H9 (cell line): Measurements from ENCODE around the gene S100A2. TPM values are rescaled to one million over a fixed set of nuclear protein-coding genes. Genes with fewer than 3 reads are reported as not detected.

Source experiments
- DNase-seq: peaks from one replicate; pipeline ENCODE4 v3.0.0-alpha.2; 2017
- H2AFZ ChIP-seq: one replicate; pipeline ENCODE4 v1.6.1; 2013; ENCODE audit warnings: mild to moderate bottlenecking, low read length, control low read depth, moderate library complexity
- H2AK5ac ChIP-seq: 2 replicates; pipeline ENCODE4 v1.6.1; 2013; ENCODE audit warnings: low read length, control low read depth, mixed read lengths; ENCODE audit not compliant: insufficient read length
- H2BK120ac ChIP-seq: one replicate; pipeline ENCODE4 v1.6.1; 2013; ENCODE audit warnings: low read depth, mild to moderate bottlenecking, low read length, control low read depth, inconsistent platforms; ENCODE audit not compliant: poor library complexity, severe bottlenecking
- H2BK12ac ChIP-seq: 2 replicates; pipeline ENCODE4 v1.6.1; 2013; ENCODE audit warnings: low read length, control low read depth, mixed read lengths, low read depth; ENCODE audit not compliant: insufficient read length
- H2BK15ac ChIP-seq: 2 replicates; pipeline ENCODE4 v1.6.1; 2013; ENCODE audit warnings: low read depth, low read length, control low read depth
- H2BK20ac ChIP-seq: one replicate; pipeline ENCODE4 v1.6.1; 2013; ENCODE audit warnings: low read depth, mild to moderate bottlenecking, low read length, control low read depth, inconsistent platforms; ENCODE audit not compliant: poor library complexity, severe bottlenecking
- H2BK5ac ChIP-seq: 2 replicates; pipeline ENCODE4 v1.6.1; 2013; ENCODE audit warnings: low read length, control low read depth, mixed read lengths; ENCODE audit not compliant: insufficient read length
- H3K14ac ChIP-seq: 2 replicates; pipeline ENCODE4 v1.6.1; 2013; ENCODE audit warnings: low read length, control low read depth; ENCODE audit not compliant: insufficient read depth
- H3K18ac ChIP-seq: 2 replicates; pipeline ENCODE4 v1.6.1; 2013; ENCODE audit warnings: low read depth, mild to moderate bottlenecking, mixed read lengths, low read length, control low read depth; ENCODE audit not compliant: insufficient read length
- H3K23ac ChIP-seq: 2 replicates; pipeline ENCODE4 v1.6.1; 2013; ENCODE audit warnings: low read length, control low read depth, mixed read lengths, low read depth; ENCODE audit not compliant: insufficient read length
- H3K23me2 ChIP-seq: 2 replicates; pipeline ENCODE4 v1.6.1; 2013; ENCODE audit warnings: low read depth, mild to moderate bottlenecking, mixed read lengths, low read length, control low read depth; ENCODE audit not compliant: insufficient read length, poor library complexity, severe bottlenecking
- H3K27ac ChIP-seq: 2 replicates; pipeline ENCODE4 v1.5.1; 2013; ENCODE audit warnings: low read length, control low read depth, mixed read lengths, low read depth; ENCODE audit not compliant: insufficient read length
- H3K27me3 ChIP-seq: 2 replicates; pipeline ENCODE4 v1.6.1; 2013; ENCODE audit warnings: low read length, control low read depth, inconsistent platforms; ENCODE audit not compliant: insufficient read depth
- H3K4ac ChIP-seq: 2 replicates; pipeline ENCODE4 v1.6.1; 2013; ENCODE audit warnings: low read depth, mild to moderate bottlenecking, control low read depth, inconsistent platforms, low read length, moderate library complexity
- H3K4me1 ChIP-seq: 2 replicates; pipeline ENCODE4 v1.6.1; 2013; ENCODE audit warnings: low read length, control low read depth, inconsistent platforms; ENCODE audit not compliant: insufficient read depth
- H3K4me2 ChIP-seq: 2 replicates; pipeline ENCODE4 v1.6.1; 2013; ENCODE audit warnings: low read length, control low read depth, mixed read lengths; ENCODE audit not compliant: insufficient read length, insufficient read depth
- H3K56ac ChIP-seq: 2 replicates; pipeline ENCODE4 v1.6.1; 2013; ENCODE audit warnings: low read depth, mild to moderate bottlenecking, mixed read lengths, low read length, control low read depth; ENCODE audit not compliant: insufficient read length
- H3K79me1 ChIP-seq: 2 replicates; pipeline ENCODE4 v1.6.1; 2013; ENCODE audit warnings: low read depth, mild to moderate bottlenecking, moderate library complexity, low read length, control low read depth, inconsistent platforms; ENCODE audit not compliant: insufficient read depth, poor library complexity, severe bottlenecking
- H3K79me2 ChIP-seq: 2 replicates; pipeline ENCODE4 v1.6.1; 2013; ENCODE audit warnings: low read length, control low read depth, inconsistent platforms; ENCODE audit not compliant: insufficient read depth
- H3K9ac ChIP-seq: 2 replicates; pipeline ENCODE4 v1.6.1; 2013; ENCODE audit warnings: low read length, control low read depth, mixed read lengths; ENCODE audit not compliant: insufficient read length; ENCODE audit errors: extremely low read depth
- H3K9me3 ChIP-seq: one replicate; pipeline ENCODE4 v1.6.1; 2013; ENCODE audit warnings: low read depth, low read length, inconsistent platforms; ENCODE audit not compliant: control insufficient read depth
- H3T11ph ChIP-seq: one replicate; pipeline ENCODE4 v1.6.1; 2013; ENCODE audit warnings: mild to moderate bottlenecking, low read length, control low read depth, inconsistent platforms
- H4K20me1 ChIP-seq: one replicate; pipeline ENCODE4 v1.6.1; 2013; ENCODE audit not compliant: control insufficient read depth, insufficient read length, insufficient read depth
- H4K5ac ChIP-seq: 2 replicates; pipeline ENCODE4 v1.6.1; 2013; ENCODE audit warnings: low read depth, mild to moderate bottlenecking, mixed read lengths, low read length, control low read depth; ENCODE audit not compliant: insufficient read length
- H4K8ac ChIP-seq: replicated peaks from 2 replicates; pipeline ENCODE4 v1.6.1; 2013; ENCODE audit warnings: low read length, control low read depth, mixed read lengths, low read depth; ENCODE audit not compliant: insufficient read length
- H4K91ac ChIP-seq: 2 replicates; pipeline ENCODE4 v1.6.1; 2013; ENCODE audit warnings: low read depth, mild to moderate bottlenecking, moderate library complexity, mixed read lengths, low read length, control low read depth; ENCODE audit not compliant: insufficient read length
- H3K27ac Mint-ChIP-seq, 3 experiments: 2 replicates in 2 of 3; 3 replicates in 1 of 3; pipeline ENCODE4 v1.8.0; 2020 to 2021; ENCODE audit warnings: mixed read lengths in 3 of 3, mild to moderate bottlenecking in 1 of 3, moderate library complexity in 1 of 3
- H3K27me3 Mint-ChIP-seq: 2 replicates; pipeline ENCODE4 v1.8.0; 2021; ENCODE audit warnings: low read depth, mild to moderate bottlenecking, moderate library complexity, mixed read lengths
- H3K36me3 Mint-ChIP-seq, 3 experiments: 2 replicates in 2 of 3; 3 replicates in 1 of 3; pipeline ENCODE4 v1.8.0; 2020 to 2021; ENCODE audit warnings: low read depth in 3 of 3, mixed read lengths in 3 of 3; ENCODE audit not compliant: insufficient read depth in 1 of 3
- H3K4me1 Mint-ChIP-seq, 2 experiments: 2 replicates each; pipeline ENCODE4 v1.8.0; 2020; ENCODE audit warnings: mixed read lengths in 2 of 2
- H3K4me3 Mint-ChIP-seq, 2 experiments: 2 replicates in 1 of 2; 3 replicates in 1 of 2; pipeline ENCODE4 v1.8.0; 2020 to 2021; ENCODE audit warnings: mild to moderate bottlenecking in 2 of 2, mixed read lengths in 2 of 2, moderate library complexity in 1 of 2
- H3K9me3 Mint-ChIP-seq, 2 experiments: 2 replicates in 1 of 2; 3 replicates in 1 of 2; pipeline ENCODE4 v1.8.0; 2020; ENCODE audit warnings: mild to moderate bottlenecking in 2 of 2, mixed read lengths in 2 of 2, moderate library complexity in 1 of 2
- WGBS: extraction: QIAGEN DNeasy Blood & Tissue Kit; methylation state at CpG from one replicate; pipeline ENCODE4 v1.1.7; 2013; ENCODE audit warnings: missing lambda C conversion rate, low lambda C conversion rate, mixed read lengths; ENCODE audit not compliant: insufficient read length; ENCODE audit errors: extremely low coverage; 5-methylcytosine and 5-hydroxymethylcytosine counted together
- total RNA-seq: library from RNA; stranded (reverse); gene quantifications from 2 replicates; pipeline ENCODE4 v1.2.1, GENCODE V29; 2021
- TF ChIP-seq, protein P1 (sequence below): fragments of 200-600 bp; sonication (generic); conservative IDR thresholded peaks from 3 replicates; pipeline ENCODE4 v1.8.0; 2021; ENCODE audit warnings: antibody characterized with exemption, mild to moderate bottlenecking

The S100A2 gene
- total RNA-seq, 1 experiment from 2014 or later: 0.57 TPM

DNA sequence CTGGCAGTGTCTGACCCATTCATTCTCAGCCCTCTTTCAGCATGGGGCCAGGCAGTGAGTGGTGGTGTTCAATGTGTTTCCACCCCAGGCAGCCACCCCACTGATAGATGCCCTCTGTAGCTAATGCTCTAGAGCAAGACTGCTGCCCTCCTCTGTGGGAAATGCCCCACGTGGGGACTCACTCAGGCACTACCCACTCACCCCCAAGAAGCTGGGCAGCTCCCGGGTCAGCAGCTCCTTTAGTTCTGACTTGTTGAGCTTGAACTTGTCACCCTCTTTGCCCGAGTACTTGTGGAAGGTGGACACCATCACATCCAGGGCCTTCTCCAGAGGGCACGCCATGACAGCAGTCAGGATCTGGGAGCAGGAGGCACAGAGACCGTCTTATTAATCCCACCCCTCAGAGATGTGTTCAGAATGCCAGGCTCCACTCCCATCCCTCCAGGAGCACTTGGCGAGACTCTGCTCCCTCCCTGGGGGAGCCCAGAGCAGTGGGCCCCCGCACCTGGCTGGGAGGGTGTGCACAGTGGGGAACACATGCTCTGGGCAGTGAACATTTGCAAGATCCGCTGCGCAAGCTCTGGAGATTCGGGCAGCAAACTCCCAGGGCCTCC is 21.1 kb downstream of the S100A2 start:
- Mint-ChIP-seq H3K4me3 (peak overlapping the region in 1 of 2 experiments; percentile 62; a peak in 2 of 5 replicates), H3K27ac (peak overlapping the region; percentile 74 to 97 (median 80); a peak in 5 of 7 replicates), H3K27me3 (peaks cover 3% of the 10 kb centered on the region), H3K4me1 (peaks cover 44 to 55% of the 10 kb centered on the region in 2 experiments), H3K9me3 (no peaks in the 10 kb centered on the region), H3K36me3 (no peaks in the 10 kb centered on the region; a peak in 1 of 7 replicates)
- Histone ChIP-seq H2BK120ac (no peak overlapping the region), H3K23ac (no peak overlapping the region), H3K23me2 (no peaks in the 10 kb centered on the region), H3K27ac (no peak overlapping the region), H2BK5ac (no peak overlapping the region), H4K5ac (no peak overlapping the region), H3K4ac (no peak overlapping the region), H4K8ac (no peak overlapping the region), H2AFZ (no peak overlapping the region), H3K9me3 (no peaks in the 10 kb centered on the region), H2BK12ac (no peak overlapping the region), H3T11ph (no peak overlapping the region), H2AK5ac (no peak overlapping the region), H3K79me2 (no peaks in the 10 kb centered on the region), H3K4me1 (peaks cover 6% of the 10 kb centered on the region; the same call in 1 of the 2 replicates), H3K56ac (no peak overlapping the region), H3K14ac (no peak overlapping the region), H3K27me3 (no peaks in the 10 kb centered on the region), H2BK15ac (no peak overlapping the region), H2BK20ac (no peak overlapping the region), H3K79me1 (no peaks in the 10 kb centered on the region), H4K91ac (no peak overlapping the region), H3K4me2 (peak overlapping the region; percentile 27), H3K18ac (no peak overlapping the region), H3K9ac (no peak overlapping the region), H4K20me1 (no peaks in the 10 kb centered on the region)
- DNase-seq: no peak
- WGBS: no CpG with 5 or more reads among the region's 10 CpGs
- TF ChIP-seq, protein P1, sequence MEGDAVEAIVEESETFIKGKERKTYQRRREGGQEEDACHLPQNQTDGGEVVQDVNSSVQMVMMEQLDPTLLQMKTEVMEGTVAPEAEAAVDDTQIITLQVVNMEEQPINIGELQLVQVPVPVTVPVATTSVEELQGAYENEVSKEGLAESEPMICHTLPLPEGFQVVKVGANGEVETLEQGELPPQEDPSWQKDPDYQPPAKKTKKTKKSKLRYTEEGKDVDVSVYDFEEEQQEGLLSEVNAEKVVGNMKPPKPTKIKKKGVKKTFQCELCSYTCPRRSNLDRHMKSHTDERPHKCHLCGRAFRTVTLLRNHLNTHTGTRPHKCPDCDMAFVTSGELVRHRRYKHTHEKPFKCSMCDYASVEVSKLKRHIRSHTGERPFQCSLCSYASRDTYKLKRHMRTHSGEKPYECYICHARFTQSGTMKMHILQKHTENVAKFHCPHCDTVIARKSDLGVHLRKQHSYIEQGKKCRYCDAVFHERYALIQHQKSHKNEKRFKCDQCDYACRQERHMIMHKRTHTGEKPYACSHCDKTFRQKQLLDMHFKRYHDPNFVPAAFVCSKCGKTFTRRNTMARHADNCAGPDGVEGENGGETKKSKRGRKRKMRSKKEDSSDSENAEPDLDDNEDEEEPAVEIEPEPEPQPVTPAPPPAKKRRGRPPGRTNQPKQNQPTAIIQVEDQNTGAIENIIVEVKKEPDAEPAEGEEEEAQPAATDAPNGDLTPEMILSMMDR: no peak
